ENCODE measurements around the gene C12orf43.

The C12orf43 gene

GRCh38 chr12:120999191-121000120 is 16.8 kb downstream of the C12orf43 start:
- no peak for DNase-seq (ENCODE audit: low read depth)

- DNase-seq (ENCODE audit: low read depth) = no peak
Measured at GRCh38 chr12:120998435-120998834, 17.9 kb downstream of the C12orf43 start.

GRCh38 chr12:120997448-120997847 is 18.8 kb downstream of the C12orf43 start:
- DNase-seq (ENCODE audit: low read depth) = no peak

- no peak for DNase-seq (ENCODE audit: low read depth)
Measured at GRCh38 chr12:120996133-120996746, 20.0 kb downstream of the C12orf43 start.

GRCh38 chr12:120994589-120995337 is 21.5 kb downstream of the C12orf43 start:
- DNase-seq (ENCODE audit: low read depth) = no peak

- DNase-seq (ENCODE audit: low read depth) = no peak
Measured at GRCh38 chr12:120994059-120994458, 22.2 kb downstream of the C12orf43 start.

- DNase-seq (ENCODE audit: low read depth) = no peak
Measured at GRCh38 chr12:120993496-120993895, 22.8 kb downstream of the C12orf43 start.

GRCh38 chr12:120992989-120993388 is 23.3 kb downstream of the C12orf43 start:
- no peak for DNase-seq (ENCODE audit: low read depth)

GRCh38 chr12:120991965-120992364 is 24.3 kb downstream of the C12orf43 start:
- DNase-seq (ENCODE audit: low read depth) = no peak

GRCh38 chr12:120990487-120991055 is 25.7 kb downstream of the C12orf43 start:
- DNase-seq (ENCODE audit: low read depth) = no peak

- DNase-seq (ENCODE audit: low read depth) = no peak
Measured at GRCh38 chr12:120989687-120990086, 26.6 kb downstream of the C12orf43 start.

- no peak for DNase-seq (ENCODE audit: low read depth)
Measured at GRCh38 chr12:120988658-120989057, 27.6 kb downstream of the C12orf43 start.

- no peak for DNase-seq (ENCODE audit: low read depth)
Measured at GRCh38 chr12:120988234-120988633, 28.1 kb downstream of the C12orf43 start.

- DNase-seq (ENCODE audit: low read depth) = no peak
Measured at GRCh38 chr12:120984351-120984898, 31.9 kb downstream of the C12orf43 start.

GRCh38 chr12:120983759-120984158 is 32.5 kb downstream of the C12orf43 start:
- no peak for DNase-seq (ENCODE audit: low read depth)

- DNase-seq (ENCODE audit: low read depth) = no peak
Measured at GRCh38 chr12:120982659-120983058, 33.6 kb downstream of the C12orf43 start.

- DNase-seq (ENCODE audit: low read depth) = no peak
Measured at GRCh38 chr12:120981407-120981941, 34.8 kb downstream of the C12orf43 start.

- DNase-seq (ENCODE audit: low read depth) = no peak
Measured at GRCh38 chr12:120980800-120981368, 35.4 kb downstream of the C12orf43 start.

GRCh38 chr12:120979862-120980696 is 36.2 kb downstream of the C12orf43 start:
- no peak for DNase-seq (ENCODE audit: low read depth)

- no peak for DNase-seq (ENCODE audit: low read depth)
Measured at GRCh38 chr12:120979220-120979861, 36.9 kb downstream of the C12orf43 start.

Data from T-helper 22 cell (primary cell).